ENCODE data around the gene DCAF4L1.

Gene DCAF4L1

DNA sequence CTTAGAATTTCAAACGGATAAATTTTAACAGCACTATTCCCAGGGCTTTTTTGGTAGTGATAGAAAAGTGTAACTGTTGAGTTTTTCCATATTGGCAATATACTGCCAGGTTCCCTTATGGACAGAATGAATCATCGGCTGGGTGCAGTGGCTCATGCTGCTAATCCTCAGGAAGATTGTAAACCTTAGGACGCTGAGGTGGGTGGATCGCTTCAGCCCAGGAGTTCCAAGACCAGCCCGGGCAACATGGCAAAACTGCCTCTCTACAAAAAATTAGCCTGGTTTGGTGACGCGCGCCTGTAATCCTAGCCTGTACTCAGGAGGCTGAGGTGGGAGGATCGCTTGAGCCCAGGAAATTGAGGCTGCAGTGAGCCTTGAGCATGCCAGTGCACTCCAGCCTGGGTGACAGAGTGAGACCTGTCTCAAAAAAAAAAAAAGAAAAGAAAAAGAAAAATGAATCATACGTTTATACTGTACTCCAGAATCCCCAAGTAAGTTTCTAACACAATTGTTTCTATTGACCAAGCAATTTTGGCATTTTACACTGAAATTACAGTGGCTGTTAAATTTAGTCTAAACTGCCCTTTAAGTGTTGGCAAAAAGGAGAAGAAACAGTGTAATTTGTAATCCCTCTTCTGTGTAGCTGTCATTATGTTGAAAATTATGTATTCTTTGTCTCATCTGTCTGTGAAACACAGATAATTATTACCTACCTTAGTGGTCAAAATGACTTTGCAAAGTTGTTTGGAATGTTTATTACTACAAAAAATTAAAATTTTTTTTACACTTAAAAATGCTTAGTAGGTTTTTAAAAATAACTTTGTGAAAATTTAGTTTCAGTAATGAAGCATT is 10.6 kb downstream of the DCAF4L1 start:
- no peak for FAIRE-seq

DNA sequence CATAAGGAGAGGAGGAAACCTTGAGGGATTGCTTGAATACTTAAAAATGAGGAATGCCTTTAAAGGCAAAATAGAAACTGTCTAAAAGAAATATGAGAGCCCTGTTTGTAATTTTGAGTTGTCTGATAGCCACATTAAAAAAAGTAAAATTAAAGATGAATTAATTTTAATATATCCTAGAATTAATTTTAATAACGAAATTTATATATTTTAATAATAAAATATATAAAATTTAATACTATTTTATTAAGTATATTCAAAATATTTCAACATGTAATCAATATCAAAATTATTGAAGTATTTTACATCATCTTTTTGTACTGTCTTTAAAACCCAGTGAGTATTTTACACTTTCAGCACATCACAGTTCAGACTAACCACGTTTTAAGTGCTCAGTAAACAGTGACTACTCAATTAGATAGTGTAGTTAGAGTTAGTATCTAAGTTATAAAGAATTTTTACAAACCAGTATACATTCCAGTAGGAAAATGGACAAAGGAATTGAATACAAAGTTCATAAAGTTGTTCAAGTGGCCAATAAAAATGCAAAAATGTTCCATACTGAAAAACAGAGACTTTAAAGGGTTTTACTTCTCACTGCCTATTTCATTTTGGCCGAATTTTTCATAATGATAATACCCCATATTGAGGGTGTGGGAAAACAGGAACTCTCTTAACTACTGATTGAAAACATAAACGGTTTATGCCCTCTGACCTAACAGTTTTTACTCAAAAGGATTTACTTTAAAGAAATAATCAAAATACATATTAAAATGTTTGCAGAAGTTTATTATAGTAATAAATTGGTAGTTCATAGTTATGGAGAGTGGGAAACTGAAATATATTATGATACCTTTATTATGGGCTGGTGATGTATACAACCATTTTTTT is 11.7 kb downstream of the DCAF4L1 start:
- FAIRE-seq: peak; percentile 47

DNA sequence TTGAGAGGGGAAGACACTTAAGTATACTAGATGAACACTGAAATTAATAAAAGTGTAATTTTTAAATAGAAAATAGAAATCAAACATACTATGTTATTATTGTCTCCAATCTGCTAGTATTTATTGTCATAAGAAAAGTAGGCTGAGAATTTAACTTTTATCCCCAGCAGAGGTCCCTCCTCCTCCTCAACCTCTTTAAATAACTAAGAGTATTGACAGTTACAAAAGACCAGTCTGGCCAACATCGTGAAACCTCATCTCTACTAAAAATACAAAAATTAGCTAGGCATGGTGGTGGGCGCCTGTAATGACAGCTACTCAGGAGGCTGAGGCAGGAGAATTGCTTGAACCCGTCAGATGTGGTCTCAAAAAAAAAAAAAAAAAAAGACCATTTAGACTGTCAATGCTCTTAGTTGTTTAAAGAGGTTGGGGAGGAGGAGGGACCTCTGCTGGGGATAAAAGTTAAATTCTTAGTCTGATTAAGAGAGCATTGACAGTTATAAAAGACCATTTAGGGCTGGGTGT is 13.0 kb downstream of the DCAF4L1 start:
- no peak for FAIRE-seq

DNA sequence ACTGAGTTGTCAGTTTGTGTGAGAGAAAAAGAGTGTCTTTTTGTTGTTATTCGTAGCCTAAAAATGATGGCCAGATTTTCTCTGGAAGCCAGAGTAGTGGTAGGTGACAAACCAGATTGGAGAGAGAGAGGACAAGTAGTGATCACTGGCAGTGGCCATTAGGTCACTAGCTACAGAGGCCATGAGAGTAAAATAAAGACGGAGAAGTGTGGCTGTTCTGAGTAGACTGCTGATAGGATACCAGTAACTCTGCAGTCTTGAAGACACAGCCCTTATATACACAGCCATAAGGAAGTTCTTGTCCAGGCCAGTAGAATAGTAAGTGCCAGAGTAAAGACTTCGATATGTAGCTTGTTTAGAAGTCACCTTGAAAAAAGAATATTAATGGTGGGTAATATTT is 16.5 kb downstream of the DCAF4L1 start:
- FAIRE-seq: no peak

DNA sequence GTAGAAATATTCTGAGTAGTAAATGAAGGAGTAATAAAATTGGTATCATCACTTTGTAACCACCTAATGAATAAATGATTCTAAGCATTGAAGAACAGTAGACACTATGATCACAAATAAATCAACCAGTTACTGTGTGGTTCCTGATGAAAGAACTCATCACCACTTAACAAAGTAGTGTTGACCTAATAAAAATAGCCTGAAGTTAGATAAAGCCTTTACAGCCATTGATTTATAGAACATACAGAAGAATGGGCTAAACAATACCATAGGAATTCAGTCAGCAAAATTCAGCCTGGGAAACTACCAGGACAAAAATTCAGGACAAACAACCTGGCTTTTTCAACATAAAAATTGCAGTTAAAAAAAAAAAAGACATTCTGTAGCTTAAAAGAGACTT is 17.8 kb downstream of the DCAF4L1 start:
- FAIRE-seq: no peak

DNA sequence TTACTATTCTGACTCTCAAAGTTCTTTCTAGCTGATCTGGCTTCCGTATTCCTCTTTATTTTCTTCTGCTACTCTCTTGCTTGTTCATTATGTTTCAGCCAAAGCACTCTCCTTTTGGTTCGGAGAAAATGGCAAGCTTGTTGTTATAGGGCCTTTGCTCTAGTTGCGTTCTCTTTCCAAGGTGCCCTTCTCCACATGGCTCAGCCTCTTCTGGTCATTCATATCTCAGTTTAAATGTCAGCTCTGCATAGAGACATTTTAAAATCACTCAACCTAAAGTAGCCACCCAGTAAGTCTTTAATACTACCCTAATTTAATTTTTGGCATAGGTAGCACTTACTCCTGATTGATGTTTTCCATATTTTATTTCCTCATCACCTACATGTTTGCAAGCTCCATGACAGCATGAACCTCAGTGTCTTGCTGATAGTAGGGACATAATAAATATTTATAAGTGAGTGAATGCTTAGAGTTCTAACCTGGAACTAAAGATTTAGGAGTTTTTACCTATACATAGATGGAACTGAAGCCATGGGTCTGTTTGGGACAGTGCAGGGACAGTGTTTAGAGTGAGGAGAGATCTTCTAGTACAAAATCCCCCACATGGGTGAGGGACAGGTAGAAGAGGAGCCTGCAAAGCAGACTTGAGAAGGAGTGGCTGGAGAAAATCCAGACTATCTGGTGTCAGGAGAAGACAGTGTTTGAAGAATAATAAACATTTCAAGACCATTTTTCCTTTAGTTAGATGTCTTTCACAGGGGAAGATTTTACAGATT is 26.6 kb downstream of the DCAF4L1 start:
- no peak for FAIRE-seq

DNA sequence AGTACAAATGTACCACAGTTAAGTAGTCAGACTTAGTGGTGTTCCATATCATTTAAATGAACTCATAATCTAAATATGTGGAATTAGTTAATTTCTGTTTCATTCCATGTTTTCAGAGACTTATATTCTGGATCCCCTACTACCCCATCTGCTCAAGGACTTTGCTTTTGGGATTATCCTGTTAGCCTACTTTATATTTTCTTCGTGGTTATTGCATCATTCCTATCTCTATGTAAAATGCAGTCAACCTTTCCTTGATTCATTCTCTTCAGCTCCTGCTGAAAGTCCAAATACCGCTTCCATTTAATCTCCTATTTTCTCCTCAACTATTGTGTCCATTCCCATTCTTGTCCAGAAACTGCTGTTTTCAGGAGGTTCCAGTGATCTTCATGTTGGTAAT is 33.9 kb downstream of the DCAF4L1 start:
- no peak for FAIRE-seq

DNA sequence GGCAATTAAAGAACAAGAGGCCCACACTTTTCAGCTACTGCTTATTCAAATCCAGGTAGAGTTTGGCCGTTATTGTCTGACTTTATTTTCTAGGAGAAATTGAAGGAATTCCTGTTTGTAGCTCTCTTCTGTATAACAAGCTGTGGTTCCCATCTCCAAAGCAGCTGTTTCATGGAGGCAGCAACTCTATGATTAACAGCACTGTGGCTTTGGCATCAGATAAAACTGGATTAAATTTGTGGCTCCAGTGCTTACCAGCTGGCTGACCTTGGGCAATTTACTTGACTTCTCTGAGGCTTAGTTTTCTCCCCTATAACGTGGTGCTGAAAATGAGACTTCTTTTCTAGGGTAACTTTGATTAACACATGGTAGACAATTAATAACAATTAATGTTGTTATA is 36.9 kb downstream of the DCAF4L1 start:
- FAIRE-seq: no peak

All from colon (tissue), 2 donors.